ENCODE data around the gene MBOAT2.

The MBOAT2 gene

GRCh38 chr2:9015998-9016397, 12.5 kb upstream of the MBOAT2 start:
- DNase-seq = no peak

GRCh38 chr2:9013403-9013802, 9.9 kb upstream of the MBOAT2 start:
- no peak for DNase-seq

- DNase-seq = no peak
Observed at GRCh38 chr2:9010866-9011265, 7.4 kb upstream of the MBOAT2 start.

GRCh38 chr2:9008951-9009664, 5.6 kb upstream of the MBOAT2 start:
- no peak for DNase-seq

- no peak for DNase-seq
Observed at GRCh38 chr2:9006368-9006767, 2.9 kb upstream of the MBOAT2 start.

- no peak for DNase-seq
Observed at GRCh38 chr2:9004338-9005204, 1.1 kb upstream of the MBOAT2 start.

GRCh38 chr2:9003366-9003615, 193 bp downstream of the MBOAT2 start:
- DNase-seq = no peak

- DNase-seq = no peak
Observed at GRCh38 chr2:9002637-9003365, 683 bp downstream of the MBOAT2 start.

- no peak for DNase-seq
Observed at GRCh38 chr2:9002313-9002636, 1.2 kb downstream of the MBOAT2 start.

- no peak for DNase-seq
Observed at GRCh38 chr2:9001778-9002177, 1.7 kb downstream of the MBOAT2 start.

- no peak for DNase-seq
Observed at GRCh38 chr2:9001229-9001628, 2.3 kb downstream of the MBOAT2 start.

GRCh38 chr2:9000442-9000841, 3.0 kb downstream of the MBOAT2 start:
- no peak for DNase-seq

- DNase-seq = no peak
Observed at GRCh38 chr2:8999797-9000196, 3.7 kb downstream of the MBOAT2 start.

- DNase-seq = no peak
Observed at GRCh38 chr2:8999102-8999446, 4.4 kb downstream of the MBOAT2 start.

- no peak for DNase-seq
Observed at GRCh38 chr2:8998418-8999101, 4.9 kb downstream of the MBOAT2 start.

GRCh38 chr2:8997631-8998030, 5.9 kb downstream of the MBOAT2 start:
- DNase-seq = no peak

- no peak for DNase-seq
Observed at GRCh38 chr2:8997108-8997507, 6.4 kb downstream of the MBOAT2 start.

GRCh38 chr2:8996006-8996405, 7.5 kb downstream of the MBOAT2 start:
- DNase-seq = no peak

GRCh38 chr2:8994386-8994785, 9.1 kb downstream of the MBOAT2 start:
- DNase-seq = no peak

- no peak for DNase-seq
Observed at GRCh38 chr2:8993902-8994278, 9.6 kb downstream of the MBOAT2 start.

GRCh38 chr2:8993196-8993901, 10.1 kb downstream of the MBOAT2 start:
- no peak for DNase-seq

- no peak for DNase-seq
Observed at GRCh38 chr2:8992643-8993042, 10.8 kb downstream of the MBOAT2 start.

- no peak for DNase-seq
Observed at GRCh38 chr2:8989536-8990079, 13.9 kb downstream of the MBOAT2 start.

Measured in OCI-M1 (cell line).